Left ventricle myocardium inferior (tissue), 1 donor: ENCODE data around the gene TSPAN31. TPM values are rescaled to one million over a fixed set of nuclear protein-coding genes. Genes with fewer than 3 reads are reported as not detected.
A peak's percentile ranks its signal among the peaks of the same experiment; 100 is the strongest.

ENCODE experiments used
- DNase-seq: peaks from one replicate; pipeline ENCODE4 v3.0.0-alpha.2; 2020
- H3K27ac ChIP-seq: fragments of 200-600 bp; replicated peaks from 2 replicates; pipeline ENCODE4 v1.8.0; 2021
- H3K27me3 ChIP-seq: fragments of 200-600 bp; 2 replicates; pipeline ENCODE4 v1.8.0; 2021; ENCODE audit warnings: low read depth
- H3K36me3 ChIP-seq: fragments of 200-600 bp; 2 replicates; pipeline ENCODE4 v1.8.0; 2021
- H3K4me1 ChIP-seq: fragments of 200-600 bp; 2 replicates; pipeline ENCODE4 v1.8.0; 2021
- H3K4me3 ChIP-seq: fragments of 200-600 bp; 2 replicates; pipeline ENCODE4 v1.8.0; 2021; ENCODE audit warnings: mild to moderate bottlenecking, moderate library complexity
- H3K9me3 ChIP-seq: fragments of 200-600 bp; replicated peaks from 2 replicates; pipeline ENCODE4 v1.8.0; 2021
- intact Hi-C: fragments of 100-400 bp; cut with micrococcal nuclease; formaldehyde crosslinking; loops from one replicate; pipeline ENCODE4 v1.11.0; 2022
- total RNA-seq: library from RNA; stranded (reverse); fragmentation: NEBNext Ultra II Directional; extraction: Animal tissue kit (Norgen Biotek cat#: 25700); gene quantifications from one replicate; pipeline ENCODE4 v1.2.1, GENCODE V29; 2021
- TF ChIP-seq, protein P1 (sequence below): fragments of 200-600 bp; IDR thresholded peaks from 2 replicates; pipeline ENCODE4 v1.8.0; 2021; ENCODE audit warnings: antibody characterized with exemption, mild to moderate bottlenecking, borderline replicate concordance
- donor health status: DM: no; HTN: yes; CAD: no; lungs with severe emphysema.

TSPAN31 gene
- total RNA-seq, 1 donor from 2014 or later, result 27.2 TPM

- peaks cover 23% of the 10 kb centered on the region for H3K4me1 ChIP-seq
- no peaks in the 10 kb centered on the region for H3K36me3 ChIP-seq
- peaks cover 79% of the 10 kb centered on the region for H3K27me3 ChIP-seq
- H3K9me3 ChIP-seq, result no peaks in the 10 kb centered on the region
- no peak overlapping the region for H3K4me3 ChIP-seq
- peak overlapping the region; percentile 12 for H3K27ac ChIP-seq
- TF ChIP-seq, protein P1, sequence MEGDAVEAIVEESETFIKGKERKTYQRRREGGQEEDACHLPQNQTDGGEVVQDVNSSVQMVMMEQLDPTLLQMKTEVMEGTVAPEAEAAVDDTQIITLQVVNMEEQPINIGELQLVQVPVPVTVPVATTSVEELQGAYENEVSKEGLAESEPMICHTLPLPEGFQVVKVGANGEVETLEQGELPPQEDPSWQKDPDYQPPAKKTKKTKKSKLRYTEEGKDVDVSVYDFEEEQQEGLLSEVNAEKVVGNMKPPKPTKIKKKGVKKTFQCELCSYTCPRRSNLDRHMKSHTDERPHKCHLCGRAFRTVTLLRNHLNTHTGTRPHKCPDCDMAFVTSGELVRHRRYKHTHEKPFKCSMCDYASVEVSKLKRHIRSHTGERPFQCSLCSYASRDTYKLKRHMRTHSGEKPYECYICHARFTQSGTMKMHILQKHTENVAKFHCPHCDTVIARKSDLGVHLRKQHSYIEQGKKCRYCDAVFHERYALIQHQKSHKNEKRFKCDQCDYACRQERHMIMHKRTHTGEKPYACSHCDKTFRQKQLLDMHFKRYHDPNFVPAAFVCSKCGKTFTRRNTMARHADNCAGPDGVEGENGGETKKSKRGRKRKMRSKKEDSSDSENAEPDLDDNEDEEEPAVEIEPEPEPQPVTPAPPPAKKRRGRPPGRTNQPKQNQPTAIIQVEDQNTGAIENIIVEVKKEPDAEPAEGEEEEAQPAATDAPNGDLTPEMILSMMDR, result no peak
- intact Hi-C loops, result no loop called here
- DNase-seq, result no peak
These were observed 15.5 kb upstream of the TSPAN31 start for GRCh38 chr12:57729321-57729844.

DNA sequence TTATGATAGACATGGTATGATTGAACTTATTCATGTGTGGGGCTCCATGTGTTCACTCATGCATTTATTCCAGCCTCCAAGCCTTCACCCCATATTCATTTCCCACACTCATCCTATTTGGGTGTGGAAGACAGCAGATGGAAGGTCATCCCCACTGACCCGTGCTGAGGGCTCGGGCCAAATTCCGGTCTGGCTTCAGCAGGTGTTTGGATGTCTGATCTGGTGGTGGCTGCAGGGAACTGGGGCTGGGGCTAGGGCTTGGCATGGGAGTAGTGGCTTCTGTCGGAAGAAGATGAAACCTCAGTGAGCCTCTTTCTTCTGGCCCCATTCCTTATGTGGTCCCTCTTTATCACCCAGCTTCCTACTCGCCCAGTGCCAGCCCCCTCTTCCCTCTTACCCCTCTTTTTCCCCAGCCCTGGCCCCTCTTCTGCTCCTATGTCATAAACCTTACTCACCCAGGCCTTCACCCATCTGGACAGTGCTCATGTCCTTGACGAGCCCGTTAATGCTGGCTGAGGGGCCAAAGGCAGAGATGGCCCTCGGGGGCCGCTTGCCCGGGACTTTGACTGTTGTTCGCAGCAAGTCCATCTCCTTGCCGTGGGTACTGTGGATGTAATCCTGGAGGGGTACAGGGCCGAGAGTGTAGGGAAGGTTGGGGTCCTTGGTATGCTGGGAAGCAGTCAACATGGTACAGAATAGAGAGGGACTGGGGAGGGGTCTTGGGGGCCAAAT lies 14.3 kb upstream of the TSPAN31 start:
- Histone ChIP-seq H3K27ac (no peak overlapping the region), H3K4me1 (peaks cover 28% of the 10 kb centered on the region), H3K27me3 (peaks cover 80% of the 10 kb centered on the region), H3K9me3 (no peaks in the 10 kb centered on the region), H3K4me3 (no peak overlapping the region), H3K36me3 (no peaks in the 10 kb centered on the region)
- intact Hi-C loops, result no loop called here
- DNase-seq, result no peak
- TF ChIP-seq, protein P1, result no peak

DNA sequence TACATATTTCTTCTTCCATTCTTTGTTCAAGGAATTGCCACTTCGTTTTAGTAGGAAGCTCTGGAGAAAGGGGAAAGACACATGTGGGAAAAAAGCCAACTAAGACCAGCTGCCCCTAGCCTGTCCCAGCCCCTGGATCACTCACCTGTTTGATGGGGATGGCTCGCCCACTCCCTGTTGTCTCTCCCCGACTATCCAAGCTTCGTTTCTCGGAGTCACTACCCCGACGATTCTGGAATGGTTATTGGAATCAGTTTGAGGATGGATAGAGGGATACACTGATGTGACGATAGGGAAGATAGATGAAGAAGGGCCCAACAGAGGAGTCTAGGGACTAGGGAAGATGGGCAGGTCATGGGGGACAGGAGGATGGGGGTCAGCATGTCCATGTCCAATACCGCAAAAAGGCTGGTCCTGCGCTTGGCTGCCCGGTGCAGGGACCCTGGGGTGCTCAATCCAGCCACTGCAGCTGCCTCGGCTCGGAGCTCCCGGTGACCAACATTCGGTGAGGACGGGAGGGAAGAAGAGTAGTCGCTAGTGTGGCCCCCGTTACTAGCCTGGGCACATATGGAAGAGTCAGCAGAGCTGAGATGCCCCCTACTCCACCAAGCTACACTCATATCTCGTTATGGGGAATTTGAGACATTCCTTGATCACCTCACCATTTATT lies 13.3 kb upstream of the TSPAN31 start:
- no peak for DNase-seq
- no peaks in the 10 kb centered on the region for H3K9me3 ChIP-seq
- H3K36me3 ChIP-seq, result no peaks in the 10 kb centered on the region
- TF ChIP-seq, protein P1, result no peak
- H3K27me3 ChIP-seq, result peaks cover 81% of the 10 kb centered on the region
- no peak overlapping the region for H3K4me3 ChIP-seq
- no peak overlapping the region for H3K27ac ChIP-seq
- peaks cover 29% of the 10 kb centered on the region for H3K4me1 ChIP-seq
- intact Hi-C loops, result no loop called here

DNA sequence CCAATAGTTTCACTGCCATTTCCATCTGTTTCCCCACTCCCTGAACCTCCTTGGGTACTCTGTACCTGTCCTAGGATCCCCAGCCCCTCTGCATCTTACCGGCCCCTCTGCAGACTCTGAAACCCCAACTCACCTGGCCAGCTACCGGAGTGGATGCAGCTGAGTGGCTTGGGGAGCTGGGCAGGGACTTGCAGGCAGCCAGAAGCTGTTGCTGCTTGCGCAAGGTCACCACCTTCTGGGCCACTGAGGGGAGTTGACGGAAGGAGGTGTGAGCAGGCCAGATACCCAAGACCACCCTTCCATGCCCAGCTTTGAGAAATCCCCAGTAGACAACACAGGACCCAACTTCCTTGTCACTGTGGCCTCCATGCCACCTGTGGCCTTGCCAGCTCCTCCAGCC lies 12.6 kb upstream of the TSPAN31 start:
- TF ChIP-seq, protein P1, result no peak
- intact Hi-C loops, result no loop called here
- Histone ChIP-seq H3K36me3 (no peaks in the 10 kb centered on the region), H3K4me1 (peaks cover 29% of the 10 kb centered on the region), H3K9me3 (no peaks in the 10 kb centered on the region), H3K4me3 (no peak overlapping the region), H3K27me3 (peaks cover 88% of the 10 kb centered on the region), H3K27ac (no peak overlapping the region)
- no peak for DNase-seq

DNA sequence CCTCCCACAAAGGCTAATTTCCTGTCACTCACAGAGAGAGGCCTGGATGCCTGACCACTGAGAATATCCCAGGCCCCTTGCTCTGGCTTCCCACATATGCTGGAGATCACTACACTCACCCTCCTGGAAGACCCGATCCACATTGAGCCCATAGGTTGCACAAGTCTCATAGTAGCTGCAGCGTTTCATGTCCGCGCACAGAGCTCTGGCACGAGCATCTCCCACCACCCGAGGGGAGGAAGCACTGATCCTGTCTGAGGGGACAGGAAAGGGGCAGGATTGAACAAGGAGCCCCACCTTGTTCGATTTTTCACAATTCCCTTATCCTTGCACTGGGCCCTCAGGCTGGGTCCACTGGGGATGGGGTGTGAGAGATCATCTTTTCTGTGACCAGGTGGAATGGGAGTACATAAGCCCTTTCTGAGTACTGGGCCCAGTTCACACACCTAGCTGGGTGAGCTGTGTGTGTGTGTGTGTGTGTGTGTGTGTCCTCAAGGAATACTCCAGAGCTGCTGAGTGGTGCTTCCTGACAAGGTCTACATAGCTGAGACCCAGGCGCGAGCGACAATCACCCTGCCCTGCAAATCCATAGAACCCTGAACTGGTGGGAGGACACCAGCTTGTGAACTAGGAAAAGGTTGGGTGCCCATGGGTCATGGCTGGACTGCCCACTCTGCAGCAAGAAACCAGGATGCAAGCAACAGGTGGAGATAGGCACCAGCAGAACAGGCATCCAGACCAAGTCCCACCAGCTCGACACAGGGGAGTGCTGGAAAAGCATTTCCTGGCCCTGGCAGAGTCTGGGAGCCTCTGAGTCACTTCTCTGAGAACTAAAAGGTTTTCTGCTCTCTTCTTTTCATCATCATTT lies 11.9 kb upstream of the TSPAN31 start:
- no peak overlapping the region for H3K4me3 ChIP-seq
- no peaks in the 10 kb centered on the region for H3K9me3 ChIP-seq
- H3K4me1 ChIP-seq, result peaks cover 29% of the 10 kb centered on the region
- peaks cover 88% of the 10 kb centered on the region for H3K27me3 ChIP-seq
- H3K27ac ChIP-seq, result no peak overlapping the region
- no peaks in the 10 kb centered on the region for H3K36me3 ChIP-seq
- intact Hi-C loops, result no loop called here
- no peak for DNase-seq
- TF ChIP-seq, protein P1, result no peak
